ENCODE results near the gene CX3CL1.
"Not testable (repeated sequence)": the region's sequence is repeated elsewhere in the genome, so short reads cannot be mapped to it uniquely, and the experiment has no call there.

The CX3CL1 gene

GRCh38 chr16:57372372-57373116 is at the start of gene CX3CL1:
Gene CX3CL1, plus strand, starts transcription at chr16:57372490. Its CDS starts 79 bp downstream, at chr16:57372569.
- DNase-seq, result no peak

GRCh38 chr16:57324749-57325148 is 47.5 kb upstream of the CX3CL1 start:
- DNase-seq, result no peak

- no peak for DNase-seq
Observed at GRCh38 chr16:57325458-57325857, 46.8 kb upstream of the CX3CL1 start.

GRCh38 chr16:57329718-57330327 is 42.5 kb upstream of the CX3CL1 start:
- no peak for DNase-seq

- DNase-seq, result no peak
Observed at GRCh38 chr16:57331355-57331754, 40.9 kb upstream of the CX3CL1 start.

- DNase-seq, result no peak
Observed at GRCh38 chr16:57333402-57333801, 38.9 kb upstream of the CX3CL1 start.

GRCh38 chr16:57335366-57335765 is 36.9 kb upstream of the CX3CL1 start:
- no peak for DNase-seq

GRCh38 chr16:57341062-57341440 is 31.2 kb upstream of the CX3CL1 start:
- no peak for DNase-seq

GRCh38 chr16:57341441-57342303 is 30.6 kb upstream of the CX3CL1 start:
- no peak for DNase-seq

GRCh38 chr16:57342606-57343005 is 29.7 kb upstream of the CX3CL1 start:
- DNase-seq, result not testable (repeated sequence)

- no peak for DNase-seq
Observed at GRCh38 chr16:57343221-57343620, 29.1 kb upstream of the CX3CL1 start.

- not testable (repeated sequence) for DNase-seq
Observed at GRCh38 chr16:57344094-57344493, 28.2 kb upstream of the CX3CL1 start.

- no peak for DNase-seq
Observed at GRCh38 chr16:57345021-57345420, 27.3 kb upstream of the CX3CL1 start.

GRCh38 chr16:57345666-57346204 is 26.6 kb upstream of the CX3CL1 start:
- no peak for DNase-seq

GRCh38 chr16:57347858-57348257 is 24.4 kb upstream of the CX3CL1 start:
- DNase-seq, result no peak

GRCh38 chr16:57348327-57348726 is 24.0 kb upstream of the CX3CL1 start:
- DNase-seq, result no peak

- DNase-seq, result no peak
Observed at GRCh38 chr16:57349212-57350031, 22.9 kb upstream of the CX3CL1 start.

- DNase-seq, result no peak
Observed at GRCh38 chr16:57352636-57353047, 19.6 kb upstream of the CX3CL1 start.

- no peak for DNase-seq
Observed at GRCh38 chr16:57354311-57354710, 18.0 kb upstream of the CX3CL1 start.

GRCh38 chr16:57355898-57356414 is 16.3 kb upstream of the CX3CL1 start:
- DNase-seq, result no peak

- DNase-seq, result no peak
Observed at GRCh38 chr16:57356547-57356946, 15.7 kb upstream of the CX3CL1 start.

All from activated T-cell treated with anti-CD3 and anti-CD28 coated beads for 4 hours (primary cell).